Mesodermal cell (in vitro differentiated cells): ENCODE measurements around the gene REEP6.

Experiments used
- H3K27ac ChIP-seq: 2 replicates; pipeline ENCODE4 v1.7.0; 2013; ENCODE audit warnings: mild to moderate bottlenecking, low read depth, low read length, moderate library complexity; ENCODE audit not compliant: severe bottlenecking
- H3K36me3 ChIP-seq: 2 replicates; pipeline ENCODE4 v1.7.1; 2013; ENCODE audit warnings: mild to moderate bottlenecking, low read length, moderate library complexity; ENCODE audit not compliant: control insufficient read depth, insufficient read depth
- H3K4me1 ChIP-seq: one replicate; pipeline ENCODE4 v1.7.1; 2013; ENCODE audit warnings: mild to moderate bottlenecking, low read length; ENCODE audit not compliant: insufficient read depth, control insufficient read depth, poor library complexity, severe bottlenecking
- H3K4me3 ChIP-seq: 2 replicates; pipeline ENCODE4 v1.7.0; 2013; ENCODE audit warnings: low read length, control low read depth, mild to moderate bottlenecking; ENCODE audit not compliant: insufficient read depth, poor library complexity, severe bottlenecking; ENCODE audit errors: extremely low read depth
- H3K9me3 ChIP-seq: 2 replicates; pipeline ENCODE4 v1.7.1; 2013; ENCODE audit warnings: mild to moderate bottlenecking, low read length, moderate library complexity; ENCODE audit not compliant: control insufficient read depth
- WGBS, 2 experiments: methylation state at CpG; one replicate each; pipeline ENCODE4 v1.1.5; 2013; ENCODE audit warnings: missing lambda C conversion rate in 2 of 2; ENCODE audit not compliant: insufficient coverage in 2 of 2; 5-methylcytosine and 5-hydroxymethylcytosine counted together

Gene REEP6

GRCh38 chr19:1505012-1505411, 14.0 kb downstream of the REEP6 start:
- Histone ChIP-seq H3K9me3 (no peaks in the 10 kb centered on the region), H3K4me3 (no peak overlapping the region), H3K27ac (no peak overlapping the region), H3K4me1 (no peaks in the 10 kb centered on the region), H3K36me3 (no peaks in the 10 kb centered on the region)
- 79 to 81% methylated on average over 7 of the region's 8 CpGs for WGBS, 2 experiments

GRCh38 chr19:1505991-1506881, 15.3 kb downstream of the REEP6 start:
- H3K36me3 ChIP-seq, result no peaks in the 10 kb centered on the region
- WGBS, 2 experiments, result 89 to 93% methylated on average over 39 to 44 of the region's 45 CpGs
- H3K27ac ChIP-seq, result no peak overlapping the region
- peaks cover 8% of the 10 kb centered on the region for H3K4me1 ChIP-seq
- H3K9me3 ChIP-seq, result no peaks in the 10 kb centered on the region
- H3K4me3 ChIP-seq, result no peak overlapping the region

GRCh38 chr19:1507192-1507660, 16.2 kb downstream of the REEP6 start:
- Histone ChIP-seq H3K27ac (no peak overlapping the region), H3K36me3 (no peaks in the 10 kb centered on the region), H3K9me3 (no peaks in the 10 kb centered on the region), H3K4me1 (peaks cover 8% of the 10 kb centered on the region), H3K4me3 (peak overlapping the region; percentile 37)
- WGBS, 2 experiments, result 79 to 91% methylated on average over 18 to 23 of the region's 23 CpGs

DNA sequence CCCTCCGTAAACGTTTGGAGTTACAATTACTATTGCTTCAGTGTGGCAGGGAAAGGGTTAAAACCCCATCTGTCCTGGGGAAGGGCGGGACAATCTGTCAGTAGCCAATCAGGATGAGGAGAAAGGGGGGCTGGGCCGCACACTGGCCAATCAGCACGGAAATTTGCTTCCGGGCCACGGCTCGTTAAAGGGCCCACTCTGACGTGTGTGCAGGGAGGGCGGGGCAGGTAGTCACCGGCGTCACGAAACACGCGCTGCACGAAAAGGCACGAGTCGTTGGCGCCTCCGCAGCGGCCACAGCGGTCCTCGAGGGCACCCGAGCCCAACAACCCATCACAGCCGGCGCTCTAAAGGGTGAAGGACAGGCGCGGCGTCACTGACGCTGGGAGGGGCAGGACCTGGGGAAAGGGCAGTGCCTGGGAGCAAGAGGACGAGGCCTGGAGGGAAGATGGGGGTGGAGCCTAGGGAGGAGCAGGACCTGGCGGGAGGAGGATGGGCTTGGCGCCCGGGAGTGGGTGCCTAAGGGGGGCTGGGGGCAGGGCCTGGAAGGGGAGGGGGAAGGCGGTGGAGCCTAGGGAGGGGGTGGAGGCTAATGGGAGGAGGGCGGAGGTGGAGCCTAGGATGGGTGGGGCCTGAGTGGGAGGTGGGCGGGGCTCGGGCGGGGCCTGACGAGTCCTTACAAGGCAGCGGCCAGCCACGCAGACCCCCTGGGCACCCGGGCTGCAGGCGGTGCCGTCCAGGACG, 17.0 kb downstream of the REEP6 start:
- Histone ChIP-seq H3K9me3 (no peaks in the 10 kb centered on the region), H3K4me3 (peak overlapping the region; percentile 37), H3K4me1 (peaks cover 8% of the 10 kb centered on the region), H3K27ac (peak overlapping the region; percentile 87), H3K36me3 (no peaks in the 10 kb centered on the region)
- WGBS, 2 experiments, result 2 to 3% methylated on average over 34 to 38 of the region's 46 CpGs

GRCh38 chr19:1508507-1508856, 17.5 kb downstream of the REEP6 start:
- 22 to 36% methylated on average over 8 to 11 of the region's 12 CpGs for WGBS, 2 experiments
- H3K9me3 ChIP-seq, result no peaks in the 10 kb centered on the region

GRCh38 chr19:1509602-1510441, 18.8 kb downstream of the REEP6 start:
- no peak overlapping the region for H3K4me3 ChIP-seq
- H3K4me1 ChIP-seq, result peaks cover 8% of the 10 kb centered on the region
- no peak overlapping the region for H3K27ac ChIP-seq
- WGBS, 2 experiments, result 79 to 80% methylated on average over 8 to 10 of the region's 11 CpGs
- no peaks in the 10 kb centered on the region for H3K9me3 ChIP-seq
- H3K36me3 ChIP-seq, result no peaks in the 10 kb centered on the region

More at GRCh38 chr19:1508507-1508856, 17.5 kb downstream of the REEP6 start:
- Histone ChIP-seq H3K4me1 (peaks cover 8% of the 10 kb centered on the region), H3K27ac (no peak overlapping the region), H3K36me3 (no peaks in the 10 kb centered on the region), H3K4me3 (peak overlapping the region; percentile 37)

GRCh38 chr19:1510442-1510806, 19.4 kb downstream of the REEP6 start:
- 38 to 40% methylated on average over 17 to 19 of the region's 25 CpGs for WGBS, 2 experiments
- Histone ChIP-seq H3K4me3 (no peak overlapping the region), H3K36me3 (no peaks in the 10 kb centered on the region), H3K4me1 (peaks cover 8% of the 10 kb centered on the region), H3K9me3 (no peaks in the 10 kb centered on the region), H3K27ac (no peak overlapping the region)

DNA sequence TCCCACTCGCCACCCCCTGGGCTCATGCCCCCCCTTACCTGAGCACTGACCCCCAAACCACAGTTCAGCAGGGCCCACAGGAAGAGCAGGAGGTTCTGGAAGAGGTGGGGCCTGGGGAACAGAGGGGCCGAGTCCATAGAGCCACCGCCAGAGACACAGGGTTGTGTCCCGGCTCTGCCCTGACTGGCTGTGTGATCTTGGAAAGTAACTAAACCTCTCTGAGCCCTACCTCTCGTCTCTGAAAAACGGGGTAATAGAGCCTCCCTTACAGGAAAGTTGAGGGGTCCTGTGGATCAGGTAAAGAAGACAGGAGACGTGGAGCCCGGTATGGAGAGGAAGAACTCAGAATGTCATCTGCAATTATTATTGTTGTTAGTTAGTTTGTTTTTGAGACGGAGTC, 19.8 kb downstream of the REEP6 start:
- no peak overlapping the region for H3K4me3 ChIP-seq
- H3K27ac ChIP-seq, result no peak overlapping the region
- 52 to 70% methylated on average over 7 to 8 of the region's 9 CpGs for WGBS, 2 experiments
- H3K9me3 ChIP-seq, result no peaks in the 10 kb centered on the region
- H3K4me1 ChIP-seq, result peaks cover 8% of the 10 kb centered on the region
- H3K36me3 ChIP-seq, result no peaks in the 10 kb centered on the region

- no peak overlapping the region for H3K27ac ChIP-seq
- H3K4me3 ChIP-seq, result no peak overlapping the region
- H3K9me3 ChIP-seq, result no peaks in the 10 kb centered on the region
- 70 to 79% methylated on average over 13 to 19 of the region's 22 CpGs for WGBS, 2 experiments
- H3K36me3 ChIP-seq, result no peaks in the 10 kb centered on the region
- H3K4me1 ChIP-seq, result peaks cover 8% of the 10 kb centered on the region
Measured at GRCh38 chr19:1511318-1512317, 20.6 kb downstream of the REEP6 start.
